GM18499 (cell line): ENCODE data around the gene NRXN3.

ENCODE experiments used
- ATAC-seq: cut with Tn5 transposase; IDR thresholded peaks from one replicate; pipeline ENCODE4 v1.9.1; 2021; ENCODE audit warnings: moderate number of reproducible peaks; ENCODE audit not compliant: insufficient read depth, unreplicated experiment

NRXN3 gene

DNA sequence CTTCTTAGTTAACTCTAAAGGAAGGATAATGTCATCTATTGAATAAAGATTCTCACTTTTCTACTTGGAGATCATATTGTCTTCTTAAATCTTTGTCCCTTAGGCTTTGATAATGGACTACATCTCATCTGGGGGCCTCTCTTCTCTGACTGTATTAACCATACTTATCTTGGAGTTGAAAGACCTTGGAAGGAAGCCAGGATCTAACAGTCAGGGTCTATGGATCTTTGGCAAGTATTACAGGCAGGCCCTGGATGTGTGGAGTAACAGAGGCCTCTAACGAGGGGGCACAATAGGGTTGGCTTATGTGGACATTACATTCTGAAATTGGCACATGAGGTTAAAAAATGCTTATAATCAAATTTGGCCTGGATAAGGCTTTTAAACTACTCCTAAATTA lies 513.8 kb downstream of the NRXN3 start:
- ATAC-seq: no peak

DNA sequence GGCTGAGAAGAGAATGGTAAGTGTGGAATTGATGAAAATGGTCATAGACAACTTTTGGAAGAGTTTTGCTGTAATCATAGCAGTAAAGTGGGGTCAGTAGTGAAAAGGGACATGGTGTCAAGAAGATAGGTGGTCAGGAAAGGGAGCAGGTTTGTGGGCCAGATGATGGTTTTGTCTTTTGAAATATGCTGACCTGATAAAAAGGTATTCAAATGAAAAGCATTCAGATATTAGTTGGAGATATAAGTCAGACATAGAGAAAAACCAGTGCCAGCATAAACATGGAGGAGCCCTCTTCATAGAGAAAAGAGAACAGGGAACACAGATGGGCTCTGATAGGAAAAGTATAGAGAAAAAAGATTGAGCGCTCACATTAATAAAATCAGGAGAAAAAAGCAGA lies 518.3 kb downstream of the NRXN3 start:
- no peak for ATAC-seq

DNA sequence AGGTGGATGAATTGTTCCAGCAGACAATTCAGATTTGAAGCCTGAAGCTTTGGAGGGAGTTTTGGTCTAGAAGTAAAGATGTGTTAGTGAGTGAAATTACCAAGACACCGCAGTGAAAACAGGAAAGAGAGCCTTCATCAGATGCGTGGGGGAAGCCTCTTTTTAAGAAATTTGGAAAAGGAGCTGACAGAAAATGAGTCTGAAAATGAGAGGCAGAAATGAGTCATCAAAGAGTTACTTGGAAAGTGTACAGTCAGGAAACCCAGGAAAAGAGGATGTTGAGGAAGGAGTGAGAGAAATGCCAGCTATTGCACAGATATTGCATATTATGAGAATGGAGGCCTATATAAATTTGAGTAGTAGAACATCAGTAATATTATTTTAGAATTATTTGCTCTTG lies 520.7 kb downstream of the NRXN3 start:
- ATAC-seq: no peak

DNA sequence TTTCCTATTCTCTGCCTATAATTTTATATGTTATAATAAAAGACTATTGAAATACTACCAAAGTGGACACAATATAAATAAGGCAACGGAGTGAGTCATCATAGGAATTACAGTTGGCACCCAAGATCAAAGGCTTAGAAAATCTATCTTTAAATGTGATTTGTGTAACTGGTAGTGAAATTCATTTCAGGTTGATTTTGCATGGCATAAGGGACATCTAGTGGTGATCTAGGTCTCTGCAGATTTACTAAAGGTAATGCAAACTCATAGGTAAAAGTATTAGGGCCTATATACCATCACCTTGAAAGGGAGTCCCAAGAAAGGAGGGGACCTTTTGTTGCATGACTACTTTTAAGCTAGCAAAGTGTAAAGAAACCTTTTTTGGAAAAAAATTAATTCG lies 527.2 kb downstream of the NRXN3 start:
- ATAC-seq: no peak

DNA sequence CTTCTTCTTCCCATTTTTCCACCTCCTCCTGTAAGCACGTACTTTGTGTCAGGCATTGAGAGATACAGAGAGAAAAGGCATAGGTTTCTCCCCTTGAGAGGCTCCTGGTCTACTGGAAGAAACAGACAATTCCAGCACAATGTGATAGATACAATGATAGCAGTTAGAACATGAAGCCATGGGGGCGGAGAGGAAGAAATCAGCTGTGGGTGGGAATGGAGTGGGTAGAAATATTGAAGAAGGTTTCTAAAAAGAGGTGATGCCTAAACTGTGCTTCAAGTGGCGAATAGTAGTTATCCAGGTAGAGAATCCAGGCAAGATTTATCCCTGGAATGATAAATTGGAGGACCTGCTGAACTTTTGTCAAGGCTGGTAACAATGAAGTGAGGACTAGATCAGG lies 528.8 kb downstream of the NRXN3 start:
- ATAC-seq: no peak

DNA sequence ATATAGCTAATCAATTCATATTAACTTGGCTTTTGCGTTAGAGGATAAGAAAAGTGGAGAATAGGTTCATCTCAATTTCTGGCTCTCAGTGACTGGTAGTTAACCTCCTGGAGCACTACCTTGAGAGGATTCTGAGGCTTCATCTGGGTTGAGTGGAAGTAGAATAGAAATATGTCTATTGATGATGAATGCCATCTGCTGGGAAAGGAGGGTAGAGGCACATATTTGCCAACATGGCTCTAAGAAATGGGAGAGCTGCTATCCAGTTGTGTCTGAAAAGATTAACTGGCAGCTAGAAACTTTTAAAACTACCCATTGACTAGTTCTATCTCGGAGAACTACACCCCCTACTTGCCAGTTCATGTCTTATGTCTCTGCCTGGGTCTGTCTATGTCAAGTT lies 530.1 kb downstream of the NRXN3 start:
- ATAC-seq: no peak

DNA sequence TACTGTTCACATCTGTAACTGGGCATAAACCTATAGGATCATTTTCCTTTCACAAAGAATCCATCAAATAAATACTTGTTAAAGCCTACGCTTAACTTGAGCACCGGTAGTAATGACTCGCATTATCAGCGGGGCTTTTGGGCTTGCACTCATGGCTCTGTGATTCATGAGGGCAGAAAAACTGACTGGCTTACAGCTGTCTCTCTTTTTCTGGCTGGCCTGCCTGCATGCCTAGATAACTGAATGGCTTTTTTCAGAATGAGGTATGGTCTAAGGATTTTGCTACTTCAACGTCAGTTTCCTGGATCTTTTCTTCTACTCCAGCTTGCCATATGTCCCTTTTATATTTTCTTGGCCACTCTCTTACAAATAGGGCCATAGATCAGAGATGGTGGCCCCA lies 531.1 kb downstream of the NRXN3 start:
- ATAC-seq: no peak

DNA sequence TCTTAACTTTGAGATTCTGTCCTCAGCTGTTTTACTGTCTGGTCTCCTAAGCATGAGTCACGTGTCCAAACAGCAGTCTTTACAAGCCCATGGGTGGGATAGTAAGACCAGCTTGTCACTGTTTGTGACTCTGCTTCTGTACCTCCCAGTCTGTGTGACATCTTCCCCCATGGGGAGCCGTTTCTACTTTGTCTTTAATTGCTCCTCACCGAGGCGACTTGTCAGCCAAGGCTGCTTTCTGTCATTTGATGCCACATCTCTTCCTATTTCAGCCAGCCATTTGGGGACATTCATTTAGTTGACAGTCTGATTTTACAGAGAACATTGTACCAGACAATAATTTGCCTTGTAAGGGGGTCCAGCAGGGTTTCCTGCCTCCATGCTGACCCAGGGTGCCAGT lies 534.8 kb downstream of the NRXN3 start:
- ATAC-seq: no peak

DNA sequence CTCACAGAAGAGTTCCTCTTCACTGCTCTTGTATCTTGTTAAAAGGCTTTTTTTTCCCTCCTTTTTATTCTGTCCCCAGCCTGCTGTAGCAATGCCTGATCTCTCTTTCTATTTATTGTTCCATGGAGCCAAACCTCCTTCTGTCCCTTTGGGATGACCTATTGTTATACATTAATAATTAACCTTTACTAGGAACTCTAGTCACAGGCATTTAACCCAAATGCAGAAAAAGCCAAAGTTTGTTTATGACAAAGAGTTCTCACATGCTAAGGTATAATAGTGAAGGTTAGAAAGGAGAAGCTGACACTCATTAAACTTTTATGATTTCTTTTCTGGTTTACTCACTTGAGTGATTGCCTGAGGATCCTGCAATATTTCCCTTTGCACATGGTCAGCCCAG lies 535.8 kb downstream of the NRXN3 start:
- no peak for ATAC-seq

DNA sequence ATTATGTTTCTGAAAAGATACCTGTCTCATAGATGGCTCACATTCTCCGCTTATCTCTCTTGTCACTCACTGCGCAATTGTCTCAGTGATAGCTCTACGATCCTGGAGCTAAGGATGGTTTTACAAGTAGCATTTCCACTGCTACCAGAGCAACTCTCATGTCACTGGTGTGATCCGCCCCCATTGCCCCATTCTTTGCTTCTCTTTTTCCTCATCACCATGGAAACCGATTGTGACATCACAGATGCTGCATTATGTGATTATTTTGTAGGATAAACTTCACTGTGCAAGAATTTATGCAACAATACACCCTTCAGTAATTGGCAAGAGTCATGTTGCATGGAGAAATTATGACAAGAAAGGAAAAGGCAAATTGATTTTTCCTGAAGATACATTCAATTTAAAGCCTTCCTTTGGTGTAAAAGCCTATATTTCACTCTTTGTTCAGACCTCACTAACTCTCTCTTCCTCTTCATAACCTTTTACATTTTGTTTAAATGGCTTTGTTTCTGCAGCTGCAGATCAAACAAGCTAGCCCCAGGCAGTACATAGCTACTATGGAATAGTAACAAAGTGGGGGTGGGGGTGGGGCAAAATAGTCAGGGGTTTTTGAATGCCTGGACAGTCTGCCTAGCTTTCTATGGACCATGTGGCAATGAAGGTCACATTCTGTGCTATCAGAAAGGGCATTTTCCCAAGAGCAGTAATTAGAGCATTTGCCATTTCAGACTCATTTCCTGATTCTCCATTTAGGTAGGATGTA lies 539.8 kb downstream of the NRXN3 start:
- no peak for ATAC-seq

DNA sequence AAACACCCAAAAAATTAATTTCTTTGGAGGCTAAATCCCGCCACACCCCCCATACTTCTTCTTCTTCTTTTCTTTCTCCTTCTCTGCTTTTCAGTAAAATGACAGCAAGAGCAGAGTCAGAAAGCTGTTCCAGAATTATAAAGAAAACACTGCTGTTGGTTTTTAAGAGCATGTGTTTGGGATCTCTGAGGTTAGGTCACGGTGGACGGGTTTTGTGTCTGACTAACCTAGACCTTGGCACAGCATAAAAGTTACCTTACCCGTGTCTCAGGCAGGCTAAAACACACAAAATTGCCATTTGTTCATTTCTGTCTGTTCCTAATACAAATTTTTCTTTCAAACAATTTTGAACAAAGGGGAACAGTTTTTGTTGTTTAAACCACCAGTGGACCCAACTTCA lies 540.8 kb downstream of the NRXN3 start:
- ATAC-seq: no peak

DNA sequence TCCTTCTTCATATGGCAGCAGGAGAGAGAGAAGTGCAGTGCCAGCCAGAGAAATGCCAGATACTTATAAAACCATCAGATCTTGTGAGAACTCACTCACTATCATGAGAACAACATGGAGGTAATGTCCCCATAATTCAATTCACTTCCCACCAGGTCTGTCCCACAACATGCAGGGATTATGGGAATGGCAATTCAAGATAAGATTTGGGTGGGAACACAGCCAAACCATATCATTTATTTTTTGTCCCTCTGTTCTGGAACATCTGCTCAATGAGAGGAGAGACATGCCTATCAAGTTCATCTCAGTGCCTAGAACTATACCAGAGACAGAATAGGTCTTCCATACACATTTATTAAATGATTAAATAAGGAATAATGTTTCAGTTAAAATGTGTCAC lies 543.5 kb downstream of the NRXN3 start:
- ATAC-seq: no peak

DNA sequence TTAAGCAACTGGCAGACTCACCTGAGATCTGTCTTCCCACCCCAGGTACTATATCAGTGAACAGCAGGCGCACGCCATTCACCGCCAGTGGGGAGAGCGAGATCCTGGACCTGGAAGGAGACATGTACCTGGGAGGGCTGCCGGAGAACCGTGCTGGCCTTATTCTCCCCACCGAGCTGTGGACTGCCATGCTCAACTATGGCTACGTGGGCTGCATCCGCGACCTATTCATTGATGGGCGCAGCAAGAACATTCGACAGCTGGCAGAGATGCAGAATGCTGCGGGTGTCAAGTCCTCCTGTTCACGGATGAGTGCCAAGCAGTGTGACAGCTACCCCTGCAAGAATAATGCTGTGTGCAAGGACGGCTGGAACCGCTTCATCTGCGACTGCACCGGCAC lies 544.5 kb downstream of the NRXN3 start:
- ATAC-seq: no peak

DNA sequence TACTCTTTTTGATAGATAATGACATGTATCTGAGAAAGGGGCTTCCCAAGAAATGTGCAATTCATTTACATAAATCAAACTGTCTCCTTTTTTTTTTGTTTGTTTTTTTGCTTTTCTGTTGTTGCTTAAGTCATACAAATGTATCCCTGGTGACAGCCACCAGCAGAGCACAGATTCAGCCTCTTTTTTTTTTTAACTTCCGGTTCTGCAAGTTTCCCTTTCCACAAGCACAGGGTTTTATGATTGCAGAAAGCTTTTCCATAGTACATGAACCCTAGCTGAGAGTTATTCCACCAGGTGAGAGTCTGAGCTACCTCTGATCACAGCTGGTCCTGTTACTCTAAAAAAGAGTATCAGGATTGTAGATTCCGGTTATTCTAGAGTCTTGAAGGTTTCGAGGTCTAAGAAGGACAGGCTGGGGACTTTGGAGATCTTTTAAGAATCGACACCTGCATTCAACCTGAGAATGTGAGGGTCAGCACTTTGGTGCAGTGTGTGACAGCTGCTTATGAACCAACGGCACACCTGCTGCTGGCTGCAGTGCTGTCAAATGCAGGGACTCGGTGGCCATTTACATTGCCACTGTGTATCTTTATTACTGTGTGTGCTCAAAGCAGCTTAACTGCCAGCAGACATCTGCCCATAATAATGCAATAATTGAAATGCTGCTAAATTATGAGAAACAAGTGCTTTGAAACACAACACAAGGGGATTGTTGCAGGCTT lies 551.7 kb downstream of the NRXN3 start:
- no peak for ATAC-seq

DNA sequence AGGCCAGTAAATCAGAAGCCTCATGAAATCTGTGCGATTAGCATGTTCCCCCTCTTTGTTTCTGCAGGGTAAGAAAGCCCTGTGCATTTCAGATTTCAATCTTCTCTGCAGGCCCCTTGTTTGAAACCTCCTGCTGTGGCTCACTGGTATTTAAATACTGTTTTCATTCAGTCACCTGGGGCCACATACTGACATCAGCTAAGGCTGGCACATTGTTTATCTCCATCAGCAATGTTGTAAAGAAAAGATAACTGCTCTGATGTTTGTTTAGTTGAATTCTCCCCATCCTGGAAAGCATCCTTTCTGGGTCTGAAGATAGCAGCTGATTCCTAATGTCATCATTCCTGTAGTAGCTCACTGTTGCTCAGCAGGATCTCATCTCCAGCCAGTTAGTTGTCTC lies 554.9 kb downstream of the NRXN3 start:
- ATAC-seq: no peak

DNA sequence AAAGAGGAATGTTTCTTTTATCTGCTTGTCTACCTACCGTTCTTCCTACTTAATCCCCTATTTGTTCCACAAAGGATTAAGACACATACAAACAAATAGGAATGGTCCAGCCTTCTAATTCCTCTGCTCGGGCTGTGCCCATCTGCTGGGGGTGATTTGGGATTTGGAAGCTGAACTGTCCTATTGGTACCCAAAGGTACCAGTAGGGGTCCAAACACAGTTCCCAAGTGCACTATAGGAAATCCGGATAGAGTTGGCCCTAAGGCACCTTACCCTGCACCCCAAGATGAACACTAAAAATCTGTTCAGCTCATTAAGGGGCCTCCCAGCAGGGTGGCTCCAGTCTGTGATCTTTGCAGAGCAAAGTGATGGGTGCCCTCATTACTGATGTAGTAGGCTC lies 566.9 kb downstream of the NRXN3 start:
- no peak for ATAC-seq

DNA sequence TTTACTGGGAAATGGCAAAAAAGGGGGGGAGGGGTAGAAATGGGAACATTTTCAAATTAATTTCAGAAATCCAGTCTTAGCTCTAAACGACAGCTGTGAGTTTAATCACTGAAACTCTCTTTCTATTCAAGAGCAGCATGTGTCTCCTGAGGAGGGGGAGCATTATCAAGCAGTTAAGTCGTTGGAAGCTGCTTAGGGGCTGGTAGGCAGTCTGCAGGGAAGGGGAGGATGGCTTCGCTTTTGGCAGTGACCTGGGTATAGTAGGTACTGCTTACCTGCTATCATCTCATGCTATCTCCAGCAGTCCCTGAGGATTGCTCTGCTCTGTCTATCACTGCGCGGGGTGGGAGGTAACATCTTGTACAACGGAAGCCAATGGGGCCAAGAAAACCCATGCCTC lies 567.4 kb downstream of the NRXN3 start:
- no peak for ATAC-seq

DNA sequence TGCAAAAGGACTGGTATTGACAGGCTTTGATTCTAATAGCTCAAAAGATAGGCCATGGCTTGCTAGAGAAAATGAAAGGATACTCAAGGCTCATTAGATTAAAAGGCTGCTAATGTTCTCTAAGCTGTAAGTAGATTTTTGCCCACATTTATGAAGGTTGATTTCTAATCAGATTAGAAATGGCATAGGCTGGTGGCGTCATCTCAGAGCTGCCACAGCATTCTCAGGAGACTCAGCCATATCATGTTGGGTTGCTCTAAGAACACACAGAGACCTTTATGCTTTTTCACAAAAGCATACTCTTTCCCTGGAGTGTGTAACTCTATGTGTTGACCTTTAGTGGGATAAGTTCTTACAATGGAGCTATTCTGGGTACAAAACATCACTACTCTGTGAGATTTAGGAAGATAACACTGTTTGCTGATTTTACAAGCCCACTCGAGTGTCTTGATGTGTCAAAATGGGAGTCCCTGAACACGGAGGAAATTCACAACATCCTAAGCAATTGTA lies 576.0 kb downstream of the NRXN3 start:
- no peak for ATAC-seq

DNA sequence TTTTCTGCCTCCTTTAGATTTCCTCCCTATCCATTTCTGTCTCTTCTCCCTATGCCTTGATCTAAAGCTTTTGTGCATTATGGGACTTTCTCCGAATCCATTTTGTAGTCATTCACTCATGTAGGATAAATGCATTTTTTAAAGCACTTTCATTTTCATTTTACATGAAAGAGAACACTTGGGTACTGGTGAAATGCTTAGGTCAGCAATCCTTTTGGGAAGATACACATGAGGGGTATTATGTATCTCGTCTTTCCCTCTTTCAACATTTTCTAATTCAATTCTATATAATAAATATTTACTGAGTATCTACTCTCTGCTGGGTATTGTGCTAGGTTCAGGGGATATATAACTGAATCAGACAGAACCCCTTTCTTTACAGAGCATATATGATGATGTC lies 577.6 kb downstream of the NRXN3 start:
- ATAC-seq: no peak

DNA sequence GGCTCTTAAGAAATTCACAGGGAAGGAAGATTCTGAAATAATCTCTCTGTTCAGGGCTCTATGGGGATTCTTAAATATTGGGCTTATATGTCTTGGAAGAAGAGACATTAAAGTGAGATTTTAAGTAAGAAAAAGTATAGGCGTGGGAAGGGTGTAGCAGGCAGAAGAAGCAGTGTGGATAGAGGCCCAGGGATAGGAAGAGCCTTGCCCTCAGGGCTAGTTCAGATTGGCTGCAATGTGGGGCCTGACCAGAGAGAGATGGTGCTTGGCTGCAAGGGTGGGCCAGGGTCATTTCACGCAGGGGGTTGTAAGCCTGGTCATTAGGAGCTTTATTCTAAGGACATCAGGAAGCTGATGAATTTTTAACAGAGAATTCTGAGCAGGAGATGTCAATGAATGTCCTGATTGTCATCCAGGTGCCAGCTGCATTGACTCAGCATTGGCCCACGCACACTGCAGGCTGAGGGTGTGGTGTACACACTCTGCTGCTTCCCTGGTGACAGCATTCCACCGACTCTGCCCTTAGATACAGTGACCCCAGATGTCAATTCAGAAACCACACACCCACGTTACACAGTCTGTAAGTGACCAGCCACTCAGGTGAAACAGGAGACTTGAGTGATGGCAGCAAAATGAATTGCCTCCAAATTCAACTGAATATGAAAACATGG lies 582.5 kb downstream of the NRXN3 start:
- no peak for ATAC-seq

DNA sequence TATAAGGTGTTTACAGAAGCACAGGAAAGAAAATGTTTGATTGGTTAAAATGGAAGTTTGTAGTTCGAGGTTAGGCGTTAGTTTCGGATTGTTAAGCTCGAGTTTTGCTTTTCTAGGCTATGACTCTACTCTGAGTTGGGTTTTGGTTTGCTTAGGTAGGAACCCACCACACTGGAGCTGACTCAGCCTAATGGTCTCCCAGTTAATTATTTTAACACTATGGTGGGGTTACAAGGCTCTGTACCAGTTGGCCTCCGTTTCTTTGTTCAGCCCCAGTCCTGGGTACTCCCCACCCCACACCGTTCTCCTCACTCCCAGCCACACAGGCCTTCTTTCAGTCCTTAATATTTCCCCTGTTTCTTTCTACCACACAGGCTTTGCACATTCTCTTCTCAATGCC lies 583.9 kb downstream of the NRXN3 start:
- no peak for ATAC-seq
